Fibroblast of gingiva (primary cell): ENCODE measurements around the gene EIF1.
"Not testable (repeated sequence)": the region's sequence is repeated elsewhere in the genome, so short reads cannot be mapped to it uniquely, and the experiment has no call there.

Source experiments
- DNase-seq: peaks from one replicate; pipeline ENCODE4 v3.0.0-alpha.2; 2011; ENCODE audit warnings: low read depth

EIF1 gene

GRCh38 chr17:41700843-41701242 is 12.2 kb downstream of the EIF1 start:
- DNase-seq, result not testable (repeated sequence)

DNA sequence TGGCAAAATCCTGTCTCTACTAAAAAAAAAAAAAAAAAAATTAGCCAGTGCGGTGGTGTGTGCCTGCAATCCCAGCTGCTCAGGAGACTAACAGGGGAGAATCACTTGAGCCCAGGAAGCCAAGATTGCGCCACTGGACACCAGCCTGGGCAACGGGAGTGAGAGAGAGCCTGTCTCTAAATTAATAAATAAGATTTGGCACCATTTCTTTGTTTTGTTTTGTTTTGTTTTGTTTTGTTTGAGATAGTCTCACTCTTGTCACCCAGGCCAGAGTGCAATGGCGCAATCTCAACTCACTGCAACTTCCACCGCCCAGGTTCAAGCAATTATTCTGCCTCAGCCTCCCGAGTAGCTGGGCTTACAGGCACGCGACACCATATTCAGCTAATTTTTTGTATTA is 14.0 kb downstream of the EIF1 start:
- DNase-seq, result no peak

GRCh38 chr17:41705271-41705991 is 16.7 kb downstream of the EIF1 start:
- DNase-seq, result peak; percentile 42

DNA sequence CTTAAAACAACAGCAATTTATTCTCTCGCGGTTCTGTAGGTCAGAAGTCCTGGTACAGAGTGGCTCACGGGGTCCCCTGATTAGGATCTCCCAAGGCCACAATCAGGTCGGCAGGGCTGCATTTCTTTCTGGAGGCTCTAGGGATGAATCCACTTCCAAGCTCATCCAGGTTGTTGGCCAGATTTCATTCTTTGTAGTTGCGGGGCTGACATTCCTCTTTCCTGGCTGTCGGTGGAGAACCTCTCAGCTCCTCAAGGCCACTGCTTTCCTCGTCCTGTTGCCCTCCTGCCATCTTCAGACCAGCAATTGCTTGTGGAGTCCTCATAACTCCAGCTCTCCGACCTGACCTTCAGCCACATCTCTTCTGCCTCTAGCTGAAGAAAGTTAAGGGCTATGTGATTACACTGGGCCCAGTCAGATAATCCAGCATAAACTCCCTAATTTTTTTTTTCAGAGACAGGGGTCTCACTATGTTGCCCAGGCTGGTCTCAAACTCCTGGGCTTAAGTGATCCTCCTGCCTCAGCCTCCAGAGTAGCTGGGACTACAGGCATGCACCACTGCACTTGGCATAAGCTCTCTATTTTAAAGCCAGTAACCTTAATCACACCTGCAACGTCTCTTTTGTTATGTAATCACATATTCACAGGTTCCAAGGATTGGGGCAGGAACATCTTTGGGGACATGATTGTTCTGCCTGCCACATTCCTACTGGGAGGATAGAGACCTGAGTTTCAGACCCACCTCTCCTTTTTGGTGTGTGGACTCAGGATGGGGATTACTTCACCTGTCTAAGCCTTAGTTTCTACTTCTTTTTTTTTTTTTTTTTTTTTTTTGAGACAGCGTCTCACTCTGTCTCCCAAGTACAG is 19.4 kb downstream of the EIF1 start:
- DNase-seq, result no peak

DNA sequence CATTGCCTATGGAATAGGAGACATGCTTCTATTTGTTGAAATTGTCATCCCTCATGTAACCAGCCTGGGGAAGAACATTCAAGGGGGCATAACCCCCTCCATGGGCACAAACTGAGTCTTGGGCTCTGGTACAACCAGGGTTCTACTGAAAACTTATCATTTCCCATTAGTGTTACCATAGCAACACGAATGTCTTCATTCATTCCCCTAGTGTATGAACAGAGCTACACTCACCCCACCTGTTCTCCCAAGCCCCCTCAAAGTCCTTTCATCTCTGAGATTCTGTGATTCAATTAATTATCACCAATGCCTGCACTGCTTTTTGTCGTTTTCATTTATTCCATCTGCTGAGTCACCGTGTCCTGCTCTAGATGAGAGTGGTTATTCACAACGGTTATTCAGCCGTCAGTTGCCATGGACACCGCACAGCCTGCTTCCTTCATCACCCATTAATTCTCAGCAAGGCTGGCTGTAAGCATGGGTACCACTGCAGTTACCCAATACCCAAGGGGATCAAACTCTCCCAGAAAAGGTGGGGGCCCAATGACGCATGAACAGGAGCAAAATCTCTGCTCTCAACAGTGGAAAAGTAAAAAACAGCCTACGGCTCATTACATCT is 21.9 kb downstream of the EIF1 start:
- peak; percentile 40 for DNase-seq

GRCh38 chr17:41711669-41712400 is 23.1 kb downstream of the EIF1 start, which contains the start of gene GAST:
Gene GAST, plus strand, starts transcription at chr17:41712331. Its CDS starts 3,106 bp downstream, at chr17:41715437.
- no peak for DNase-seq

GRCh38 chr17:41717408-41718286 is 29.0 kb downstream of the EIF1 start:
- peak; percentile 21 for DNase-seq

DNA sequence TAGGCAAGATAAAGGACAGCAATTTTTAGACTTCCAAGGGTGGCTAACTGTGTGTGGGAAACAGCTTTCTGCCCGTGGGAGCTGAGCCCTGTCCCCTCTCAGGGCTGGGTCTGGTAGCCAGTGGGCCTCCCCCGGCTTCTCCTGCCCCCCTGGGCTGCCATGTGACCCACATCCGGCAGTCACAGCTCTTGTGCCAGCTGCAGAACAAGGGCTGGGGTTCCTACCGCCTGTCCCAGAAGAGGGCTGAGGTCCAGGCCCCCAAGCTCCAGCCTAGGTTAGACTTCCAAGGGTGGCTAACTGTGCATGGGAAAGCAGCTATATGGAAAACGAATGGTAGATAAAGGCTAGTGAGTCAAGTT is 29.6 kb downstream of the EIF1 start:
- DNase-seq, result no peak

DNA sequence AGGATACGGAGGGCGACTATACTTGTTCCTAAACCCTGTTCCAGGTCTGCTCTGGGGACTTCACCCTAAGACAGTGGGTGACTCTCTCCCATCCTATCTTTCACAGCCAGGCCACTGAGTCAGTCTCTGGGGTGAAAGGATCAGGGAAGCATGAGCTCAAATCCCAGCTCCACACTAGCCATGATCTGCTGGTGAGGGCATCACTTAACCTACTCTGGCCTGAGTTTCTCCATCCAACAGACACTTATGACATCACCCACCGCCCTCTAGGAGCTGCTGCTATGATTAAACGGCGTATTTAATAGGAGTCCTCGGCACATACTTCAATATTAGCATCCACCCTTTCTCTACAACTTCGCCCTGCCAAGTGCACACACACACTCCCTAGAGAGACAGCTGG is 33.5 kb downstream of the EIF1 start:
- no peak for DNase-seq

- no peak for DNase-seq
Measured at GRCh38 chr17:41723801-41724475, 35.3 kb downstream of the EIF1 start.

- DNase-seq, result no peak
Measured at GRCh38 chr17:41724476-41725050, 35.9 kb downstream of the EIF1 start.

GRCh38 chr17:41725134-41725533 is 36.4 kb downstream of the EIF1 start:
- DNase-seq, result no peak

DNA sequence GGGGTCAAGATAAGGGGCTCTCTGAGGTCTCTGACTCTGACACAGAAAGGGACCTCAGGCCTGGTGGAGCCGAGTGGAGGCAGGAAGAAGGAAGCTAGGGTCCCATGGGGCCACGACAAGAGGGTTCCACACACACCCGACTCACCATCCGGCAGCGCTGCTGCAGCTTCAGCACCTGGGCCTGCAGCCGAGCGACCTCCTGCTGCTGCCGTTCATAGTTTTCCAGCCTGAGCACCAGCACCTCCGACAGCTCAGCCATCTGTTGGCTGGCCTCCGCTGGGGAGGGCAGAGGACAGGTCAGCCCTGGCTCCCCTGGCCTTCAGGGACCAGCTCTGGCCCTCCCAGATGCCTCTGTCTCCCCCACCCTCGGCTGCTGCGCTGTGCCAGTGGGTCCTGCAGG is 39.4 kb downstream of the EIF1 start:
- DNase-seq, result no peak

GRCh38 chr17:41730479-41730878 is 41.8 kb downstream of the EIF1 start:
- DNase-seq, result no peak

GRCh38 chr17:41731836-41732235 is 43.2 kb downstream of the EIF1 start:
- no peak for DNase-seq

- DNase-seq, result no peak
Measured at GRCh38 chr17:41733348-41734138, 44.9 kb downstream of the EIF1 start.

GRCh38 chr17:41734139-41734948 is 45.7 kb downstream of the EIF1 start, which contains the start of gene HAP1:
Gene HAP1, minus strand, starts transcription at chr17:41734643. Its CDS starts 9 bp downstream, at chr17:41734634.
- peak; percentile 10 for DNase-seq

DNA sequence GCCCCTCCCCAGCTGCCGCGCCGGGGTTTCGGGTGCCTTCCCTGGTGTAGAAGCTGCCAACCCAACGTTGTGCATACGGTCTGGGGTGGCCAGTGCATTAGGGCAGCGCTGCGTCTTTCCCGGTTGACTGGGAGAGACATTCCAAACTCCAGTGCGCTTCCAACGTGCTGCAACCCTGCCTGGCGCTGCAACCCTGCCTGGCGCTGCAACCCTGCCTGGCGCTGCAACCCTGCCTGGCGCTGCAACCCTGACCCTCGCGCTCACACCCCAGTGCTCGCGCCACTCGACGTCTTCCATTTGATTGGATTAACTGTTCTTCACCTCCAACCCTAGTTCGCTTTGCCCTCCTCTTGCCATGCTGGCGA is 46.2 kb downstream of the EIF1 start:
- no peak for DNase-seq
